CD4-positive, alpha-beta T cell treated with Interleukin-21 for 1 hour (primary cell): ENCODE data around the gene TP53BP1.
"Not testable (repeated sequence)": the region's sequence is repeated elsewhere in the genome, so short reads cannot be mapped to it uniquely, and the experiment has no call there.

ENCODE experiments used
- DNase-seq: peaks from one replicate; pipeline ENCODE4 v3.0.0-alpha.2; 2020

The TP53BP1 gene

DNA sequence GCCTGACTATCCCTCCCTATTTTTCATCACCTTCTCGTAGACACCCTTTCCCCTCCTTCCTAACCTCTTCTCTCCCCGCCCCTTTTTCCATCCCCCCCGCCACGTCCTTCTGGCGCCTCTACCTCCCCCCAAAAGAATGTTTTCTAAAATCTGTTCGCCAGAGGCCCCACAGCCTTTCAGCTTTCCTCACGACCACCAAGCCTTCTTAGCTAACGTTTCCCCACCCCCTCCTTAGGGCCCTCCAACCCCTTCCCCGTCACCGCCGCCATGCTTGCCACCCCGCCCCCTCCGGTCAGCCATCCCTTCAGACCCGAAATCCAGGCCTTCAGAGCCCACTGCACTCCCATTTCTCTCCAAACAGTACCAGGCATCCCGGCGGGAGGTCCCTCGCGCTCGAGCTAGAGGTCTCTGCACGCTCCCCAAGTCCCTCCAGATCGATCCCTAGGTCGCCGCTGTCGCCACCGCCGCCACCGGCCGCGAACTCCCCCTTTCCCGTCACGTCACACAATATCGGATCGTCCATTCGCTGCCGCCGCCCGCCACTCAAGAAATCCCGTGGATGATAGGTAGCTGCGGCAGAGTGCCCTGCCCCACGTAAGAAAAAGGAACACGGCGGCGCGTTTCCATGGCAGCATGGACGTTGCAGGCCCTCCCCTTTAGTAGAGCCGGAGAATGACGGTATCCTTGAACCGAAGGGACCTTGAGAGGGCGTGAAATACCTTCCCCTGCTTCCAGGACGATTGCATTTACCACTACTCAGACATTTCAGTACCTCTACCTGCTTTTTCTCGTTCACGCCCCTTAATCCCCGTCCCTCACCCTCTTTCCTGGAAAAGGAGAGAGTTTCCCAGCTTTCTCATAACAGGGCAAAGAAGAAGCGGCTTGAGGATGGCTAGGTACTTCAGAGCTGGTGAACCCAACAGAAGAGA, at the start of gene TP53BP1:
Gene TP53BP1 (minus strand): TSS at position 484 of the 929 bp plus-strand sequence. CDS start 113 bp downstream, at position 371.
- DNase-seq, result peak; percentile 96

DNA sequence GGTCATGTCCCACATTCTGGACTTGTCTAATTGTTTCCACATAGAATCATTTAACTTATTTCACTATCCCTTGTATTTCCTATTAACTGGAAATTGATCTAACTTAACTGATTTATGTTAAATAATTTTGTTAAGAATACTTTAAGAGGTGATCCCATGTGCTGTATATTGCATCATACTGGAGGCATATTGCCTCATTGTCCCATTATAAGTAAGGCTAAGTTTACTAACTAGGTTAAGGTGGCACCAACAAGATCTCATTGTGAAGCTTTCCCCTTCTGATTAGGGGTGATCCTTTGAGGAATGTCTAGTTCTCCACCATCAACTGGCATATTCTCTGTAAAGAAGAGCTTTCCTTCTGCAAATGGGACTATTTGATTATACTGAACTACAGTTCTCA, 48.8 kb upstream of the TP53BP1 start:
- DNase-seq, result no peak

DNA sequence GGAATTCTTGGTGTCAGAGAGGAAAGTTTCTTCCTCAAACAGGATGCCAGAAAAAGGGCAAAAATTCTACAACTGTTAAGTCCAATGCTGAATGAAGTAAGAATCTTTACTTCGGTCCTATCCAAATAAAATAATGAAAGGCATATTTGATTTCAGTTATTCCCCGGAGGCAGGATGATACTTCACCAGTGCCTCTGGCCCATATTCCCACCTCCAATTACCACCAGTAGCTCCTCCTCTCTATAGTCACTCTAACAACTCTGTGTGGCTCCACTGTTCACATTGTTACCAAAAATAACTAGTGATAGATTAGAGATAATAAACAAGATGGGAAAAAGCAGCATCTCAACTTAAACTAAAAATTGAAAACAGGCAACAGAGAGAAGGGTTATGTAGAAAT, 45.1 kb upstream of the TP53BP1 start:
- DNase-seq, result no peak

GRCh38 chr15:43534897-43535296, 41.9 kb upstream of the TP53BP1 start:
- DNase-seq, result no peak

DNA sequence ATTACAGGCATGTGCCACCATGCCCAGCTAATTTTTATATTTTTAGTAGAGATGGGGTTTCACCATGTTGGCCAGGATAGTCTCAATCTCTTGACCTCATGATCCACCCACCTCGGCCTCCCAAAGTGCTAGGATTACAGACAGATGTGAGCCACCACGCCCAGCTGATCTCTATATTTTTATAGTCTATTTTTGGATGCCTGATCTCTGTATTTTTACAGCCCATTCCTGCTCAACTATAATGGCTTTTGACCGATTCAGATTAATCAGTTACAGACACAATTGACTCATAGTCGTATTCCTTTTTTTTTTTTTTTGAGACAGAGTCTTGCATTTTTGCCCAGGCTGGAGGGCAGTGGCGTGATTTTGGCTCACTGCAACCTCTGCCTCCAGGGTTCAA, 39.9 kb upstream of the TP53BP1 start:
- DNase-seq, result not testable (repeated sequence)

DNA sequence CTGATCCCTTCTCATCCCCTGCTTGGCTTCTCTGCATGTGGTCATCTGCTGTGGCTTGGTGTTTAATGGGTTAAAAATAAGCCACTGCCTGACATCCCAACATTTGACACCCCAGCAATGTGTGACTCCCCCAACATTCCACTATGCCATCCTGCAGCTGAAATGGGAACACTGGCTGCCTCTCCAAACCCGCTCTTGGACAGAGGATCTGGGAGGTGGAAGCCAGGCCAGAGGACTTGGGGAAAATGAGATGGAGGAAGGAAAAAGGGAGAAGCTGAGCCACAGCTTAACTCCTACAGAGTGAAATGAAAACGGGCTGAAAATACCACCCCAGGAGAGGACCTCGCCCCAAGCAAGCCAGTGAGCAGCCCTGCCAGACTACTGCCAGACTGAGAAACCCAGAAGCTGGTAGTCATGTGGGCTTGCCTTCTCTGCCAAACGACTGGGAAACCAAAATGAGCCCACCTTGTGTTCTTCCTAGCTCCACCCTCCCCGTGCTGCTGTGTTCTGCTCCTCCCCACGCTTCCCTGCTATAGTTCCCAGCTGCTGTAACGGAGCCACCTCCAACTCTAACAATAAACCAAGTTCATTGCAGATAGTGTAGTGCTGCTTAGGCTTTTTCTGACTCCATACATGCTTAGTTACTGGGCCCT, 38.2 kb upstream of the TP53BP1 start:
- DNase-seq, result no peak

DNA sequence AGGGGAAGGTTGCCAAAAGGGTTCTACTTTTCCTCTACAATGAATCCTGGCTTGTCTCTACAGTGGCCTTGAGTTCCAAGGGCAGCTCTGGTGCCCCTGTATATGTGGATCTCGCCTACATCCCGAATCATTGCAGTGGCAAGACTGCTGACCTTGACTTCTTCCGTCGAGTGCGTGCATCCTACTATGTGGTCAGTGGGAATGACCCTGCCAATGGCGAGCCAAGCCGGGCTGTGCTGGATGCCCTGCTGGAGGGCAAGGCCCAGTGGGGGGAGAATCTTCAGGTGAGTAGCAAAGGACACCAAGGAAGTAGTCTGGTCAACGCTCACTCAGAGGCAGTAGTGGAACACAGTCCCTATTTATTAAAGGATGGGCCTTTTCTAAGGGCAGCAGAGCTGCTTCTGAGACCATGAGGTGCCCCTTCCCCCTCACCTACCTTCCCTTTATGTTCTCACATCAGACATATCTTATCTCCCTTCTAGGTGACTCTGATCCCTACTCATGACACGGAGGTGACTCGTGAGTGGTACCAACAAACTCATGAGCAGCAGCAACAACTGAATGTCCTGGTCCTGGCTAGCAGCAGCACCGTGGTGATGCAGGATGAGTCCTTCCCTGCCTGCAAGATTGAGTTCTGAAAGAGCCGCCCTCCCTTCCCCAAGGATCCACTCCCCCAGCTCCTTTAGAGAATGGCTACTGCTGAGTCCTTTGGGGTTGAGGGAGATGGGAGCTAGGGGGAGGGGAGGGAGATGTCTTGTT, 36.8 kb upstream of the TP53BP1 start:
- DNase-seq, result no peak

- DNase-seq, result no peak
Measured at GRCh38 chr15:43529141-43529540, 36.2 kb upstream of the TP53BP1 start.

GRCh38 chr15:43528542-43529007, 35.6 kb upstream of the TP53BP1 start:
- no peak for DNase-seq

GRCh38 chr15:43527802-43528541, 35.0 kb upstream of the TP53BP1 start:
- DNase-seq, result no peak

GRCh38 chr15:43527016-43527801, 34.3 kb upstream of the TP53BP1 start:
- no peak for DNase-seq

- DNase-seq, result no peak
Measured at GRCh38 chr15:43526261-43526930, 33.4 kb upstream of the TP53BP1 start.

DNA sequence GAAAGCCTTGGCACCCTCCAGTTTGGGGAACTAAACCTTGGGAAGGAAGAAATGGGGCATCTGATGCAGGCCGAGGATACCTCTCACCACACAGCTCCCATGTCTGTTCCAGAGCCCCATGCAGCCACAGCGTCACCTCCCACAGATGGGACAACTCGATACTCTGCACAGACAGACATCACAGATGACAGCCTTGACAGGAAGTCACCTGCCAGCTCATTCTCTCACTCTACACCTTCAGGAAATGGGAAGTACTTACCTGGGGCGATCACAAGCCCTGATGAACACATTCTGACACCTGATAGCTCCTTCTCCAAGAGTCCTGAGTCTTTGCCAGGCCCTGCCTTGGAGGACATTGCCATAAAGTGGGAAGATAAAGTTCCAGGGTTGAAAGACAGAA, 32.2 kb upstream of the TP53BP1 start:
- DNase-seq, result no peak

DNA sequence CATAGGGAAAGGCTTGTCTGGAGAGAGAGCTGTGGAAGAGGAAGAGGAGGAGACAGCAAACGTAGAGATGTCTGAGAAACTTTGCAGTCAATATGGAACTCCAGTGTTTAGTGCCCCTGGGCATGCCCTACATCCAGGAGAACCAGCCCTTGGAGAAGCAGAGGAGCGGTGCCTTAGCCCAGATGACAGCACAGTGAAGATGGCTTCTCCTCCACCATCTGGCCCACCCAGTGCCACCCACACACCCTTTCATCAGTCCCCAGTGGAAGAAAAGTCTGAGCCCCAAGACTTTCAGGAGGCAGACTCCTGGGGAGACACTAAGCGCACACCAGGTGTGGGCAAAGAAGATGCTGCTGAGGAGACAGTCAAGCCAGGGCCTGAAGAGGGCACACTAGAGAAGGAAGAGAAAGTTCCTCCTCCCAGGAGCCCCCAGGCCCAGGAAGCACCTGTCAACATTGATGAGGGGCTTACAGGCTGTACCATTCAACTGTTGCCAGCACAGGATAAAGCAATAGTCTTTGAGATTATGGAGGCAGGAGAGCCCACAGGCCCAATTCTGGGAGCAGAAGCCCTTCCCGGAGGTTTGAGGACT, 31.4 kb upstream of the TP53BP1 start:
- no peak for DNase-seq

- DNase-seq, result no peak
Measured at GRCh38 chr15:43523646-43524045, 30.7 kb upstream of the TP53BP1 start.

DNA sequence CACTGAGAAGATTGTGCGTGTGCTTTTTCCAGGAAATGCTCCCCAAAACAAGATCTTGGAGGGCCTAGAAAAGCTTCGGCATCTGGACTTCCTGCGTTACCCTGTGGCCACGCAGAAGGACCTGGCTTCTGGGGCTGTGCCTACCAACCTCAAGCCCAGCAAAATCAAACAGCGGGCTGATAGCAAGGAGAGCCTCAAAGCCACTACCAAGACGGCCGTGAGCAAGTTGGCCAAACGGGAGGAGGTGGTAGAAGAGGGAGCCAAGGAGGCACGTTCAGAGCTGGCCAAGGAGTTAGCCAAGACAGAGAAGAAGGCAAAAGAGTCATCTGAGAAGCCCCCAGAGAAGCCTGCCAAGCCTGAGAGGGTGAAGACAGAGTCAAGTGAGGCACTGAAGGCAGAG, 29.3 kb upstream of the TP53BP1 start:
- no peak for DNase-seq

GRCh38 chr15:43521419-43521818, 28.5 kb upstream of the TP53BP1 start:
- DNase-seq, result no peak

DNA sequence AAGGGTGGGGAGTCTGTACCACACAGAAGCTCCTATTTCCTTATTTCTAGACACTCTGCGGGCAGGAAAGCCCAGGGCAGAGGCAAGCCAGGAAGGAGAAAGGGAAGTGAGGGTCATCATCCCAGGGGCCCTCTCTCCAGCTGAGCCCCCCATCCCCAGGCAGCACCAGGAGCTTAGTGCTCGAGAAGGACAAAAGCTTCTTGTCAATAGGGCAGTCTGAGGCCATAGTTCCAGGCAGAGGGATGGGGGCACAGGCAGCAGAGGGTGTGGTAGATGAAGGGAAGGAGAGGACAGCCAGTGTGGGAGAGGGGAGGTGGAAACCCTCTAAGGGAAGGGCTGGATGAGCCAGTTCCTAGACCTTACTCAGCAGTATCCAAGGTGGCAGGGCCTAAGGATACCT, 27.2 kb upstream of the TP53BP1 start:
- no peak for DNase-seq

DNA sequence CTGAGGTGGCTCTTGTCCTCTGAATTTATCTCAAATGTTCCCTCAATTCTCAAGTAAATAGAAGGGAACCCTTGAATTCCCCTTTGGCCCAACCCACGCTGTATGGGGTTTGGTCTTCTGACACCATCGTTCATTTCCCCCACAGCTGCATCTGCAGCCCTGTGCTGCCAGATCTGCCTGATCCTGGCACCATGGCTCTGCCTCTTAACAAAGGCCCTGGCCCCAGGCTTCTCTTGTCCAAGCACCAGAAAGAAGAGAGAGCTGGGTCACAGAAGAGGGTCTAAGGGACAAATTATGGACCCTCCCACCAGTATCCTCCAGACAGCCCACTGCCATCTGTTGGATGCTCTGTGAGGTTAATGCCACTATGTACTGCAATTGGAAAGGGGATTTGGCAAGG, 26.2 kb upstream of the TP53BP1 start:
- no peak for DNase-seq

- DNase-seq, result no peak
Measured at GRCh38 chr15:43518197-43518761, 25.3 kb upstream of the TP53BP1 start.
